GM21717 (cell line): ENCODE results near the gene TMEM191C.
"Not testable (repeated sequence)": the region's sequence is repeated elsewhere in the genome, so short reads cannot be mapped to it uniquely, and the experiment has no call there.

Experiments
- ATAC-seq: cut with Tn5 transposase; IDR thresholded peaks from one replicate; pipeline ENCODE4 v1.9.1; 2021; ENCODE audit warnings: mild to moderate bottlenecking, moderate library complexity; ENCODE audit not compliant: unreplicated experiment

Gene TMEM191C

DNA sequence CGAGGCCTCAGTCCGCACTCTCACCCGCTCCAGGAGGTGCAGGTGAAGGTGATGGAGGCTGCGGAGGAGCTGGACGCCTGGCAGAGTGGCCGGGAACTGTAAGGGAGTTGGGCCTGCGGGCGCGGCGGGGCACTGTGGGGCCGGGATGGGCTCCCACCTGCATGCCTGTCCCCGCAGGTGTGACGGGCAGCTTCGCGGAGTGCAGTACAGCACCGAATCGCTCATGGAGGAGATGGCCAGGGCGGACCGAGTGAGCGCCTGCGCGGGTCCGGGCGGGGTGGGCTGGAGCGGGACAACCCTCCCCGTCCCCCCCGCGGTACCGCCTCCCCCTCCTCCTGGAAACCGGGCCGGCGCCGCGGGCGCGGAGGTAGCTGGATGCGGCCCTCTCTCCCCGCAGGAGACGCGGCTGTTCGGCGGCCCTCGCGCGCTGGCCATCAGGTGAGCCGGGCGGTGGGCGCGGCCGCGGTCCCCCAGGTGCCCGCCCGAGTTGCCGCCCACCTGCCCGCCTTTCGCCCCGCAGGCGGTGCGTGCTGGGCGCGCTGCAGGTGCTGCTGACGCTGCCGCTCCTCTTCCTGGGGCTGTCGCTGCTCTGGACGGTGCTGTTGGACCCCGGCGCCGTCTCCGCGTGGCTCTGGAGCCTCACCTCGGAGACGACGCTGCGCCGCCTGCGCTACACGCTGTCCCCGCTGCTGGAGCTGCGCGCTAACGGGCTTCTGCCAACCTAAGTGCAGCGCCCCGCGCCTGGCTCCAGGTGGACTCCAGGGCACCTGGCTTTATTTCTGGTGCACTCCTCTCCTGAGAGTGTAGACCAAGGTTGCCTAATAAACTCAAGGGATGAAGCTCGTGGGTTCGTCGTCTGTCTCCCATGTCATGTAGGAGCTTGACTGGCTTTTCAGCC lies 2.2 kb downstream of the TMEM191C start:
- not testable (repeated sequence) for ATAC-seq

GRCh38 chr22:21472984-21473383 lies 5.8 kb downstream of the TMEM191C start:
- ATAC-seq, result not testable (repeated sequence)

GRCh38 chr22:21473664-21474063 lies 6.5 kb downstream of the TMEM191C start:
- not testable (repeated sequence) for ATAC-seq

- not testable (repeated sequence) for ATAC-seq
Observed at GRCh38 chr22:21484039-21484438, 16.9 kb downstream of the TMEM191C start.

GRCh38 chr22:21487723-21488122 lies 20.5 kb downstream of the TMEM191C start:
- not testable (repeated sequence) for ATAC-seq

GRCh38 chr22:21489149-21489680 lies 22.0 kb downstream of the TMEM191C start:
- not testable (repeated sequence) for ATAC-seq

DNA sequence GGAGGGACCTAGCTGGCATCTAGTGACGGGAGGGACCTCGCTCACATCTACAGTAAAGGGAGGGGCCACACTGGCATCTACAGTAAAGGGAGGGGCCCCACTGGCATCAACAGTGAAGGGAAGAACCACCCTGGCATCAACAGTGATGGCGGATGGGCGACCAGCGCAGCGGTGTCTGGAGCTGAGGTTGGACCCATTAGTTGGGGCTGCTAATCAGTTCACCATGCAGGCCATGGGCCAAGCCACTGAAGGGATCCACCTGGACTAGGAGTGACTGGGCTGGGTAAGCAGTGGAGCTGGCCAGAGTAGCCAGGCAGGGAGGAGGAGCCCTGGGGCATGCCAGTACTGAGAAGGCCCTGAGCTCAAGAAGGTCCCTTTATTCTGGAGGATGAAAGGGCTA lies 23.4 kb downstream of the TMEM191C start:
- ATAC-seq, result not testable (repeated sequence)

- ATAC-seq, result not testable (repeated sequence)
Observed at GRCh38 chr22:21492271-21492670, 25.1 kb downstream of the TMEM191C start.

- not testable (repeated sequence) for ATAC-seq
Observed at GRCh38 chr22:21493789-21494782, 26.9 kb downstream of the TMEM191C start.

- not testable (repeated sequence) for ATAC-seq
Observed at GRCh38 chr22:21497984-21498383, 30.8 kb downstream of the TMEM191C start.

- ATAC-seq, result not testable (repeated sequence)
Observed at GRCh38 chr22:21498489-21498888, 31.3 kb downstream of the TMEM191C start.

GRCh38 chr22:21499623-21500506 lies 32.7 kb downstream of the TMEM191C start:
- ATAC-seq, result not testable (repeated sequence)

DNA sequence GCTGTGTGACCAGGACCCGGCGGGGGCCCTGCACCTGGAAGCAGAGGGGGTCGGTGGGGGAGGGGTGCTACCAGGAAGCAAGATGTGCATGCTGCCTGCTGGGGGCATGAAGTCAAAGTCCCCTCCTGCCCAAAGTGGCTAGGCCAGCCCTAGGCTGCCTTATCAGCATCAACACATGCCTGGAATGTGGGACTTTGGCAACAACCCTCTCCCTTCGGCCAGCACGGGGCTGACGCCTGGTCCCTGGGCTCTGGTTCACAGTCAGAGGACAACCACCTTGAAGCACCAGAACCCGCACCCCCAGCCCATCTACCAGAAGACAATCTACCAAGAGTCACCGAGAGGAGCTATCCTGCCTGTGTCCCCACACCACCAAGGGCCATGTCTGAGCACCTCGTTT lies 43.2 kb downstream of the TMEM191C start:
- not testable (repeated sequence) for ATAC-seq

DNA sequence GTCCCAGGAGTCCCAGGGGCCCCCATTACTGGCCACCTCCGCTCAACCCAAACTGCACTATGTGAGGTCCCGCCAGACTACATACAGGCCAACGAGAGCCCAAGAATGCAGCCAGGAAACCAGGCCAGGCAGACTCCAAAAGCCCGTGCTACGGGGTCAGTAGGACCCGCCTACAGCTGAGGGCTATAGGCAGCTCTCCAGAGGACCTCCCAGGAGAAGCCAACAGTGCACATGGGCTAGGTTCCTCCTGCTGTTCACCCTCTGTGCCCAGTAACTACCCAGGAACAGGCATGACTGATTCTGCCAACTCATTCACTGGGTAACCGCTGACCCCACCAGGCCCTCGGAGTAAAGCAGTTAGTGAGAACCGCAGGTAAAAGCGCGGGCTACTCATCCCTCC lies 44.8 kb downstream of the TMEM191C start:
- ATAC-seq, result not testable (repeated sequence)

- ATAC-seq, result not testable (repeated sequence)
Observed at GRCh38 chr22:21514117-21514516, 46.9 kb downstream of the TMEM191C start.

DNA sequence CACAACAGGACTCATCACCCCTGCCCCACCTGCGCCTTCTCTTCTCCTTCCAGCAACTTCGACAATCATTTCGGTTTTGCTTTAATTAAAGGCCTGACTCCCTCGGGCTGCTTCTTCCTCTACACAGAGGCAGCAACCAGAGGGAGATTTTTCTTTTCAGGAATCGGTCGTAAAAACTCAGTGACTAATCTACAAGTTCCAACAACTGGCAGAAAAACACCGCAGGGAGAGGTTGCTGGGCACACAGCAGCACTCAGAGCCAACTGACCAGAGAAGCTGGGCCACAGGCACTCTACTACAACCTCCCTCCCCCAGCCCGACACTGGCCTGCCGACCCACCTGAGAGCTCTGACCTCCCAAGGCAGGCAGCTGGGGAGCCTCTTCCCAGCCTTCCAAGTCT lies 48.0 kb downstream of the TMEM191C start:
- not testable (repeated sequence) for ATAC-seq

DNA sequence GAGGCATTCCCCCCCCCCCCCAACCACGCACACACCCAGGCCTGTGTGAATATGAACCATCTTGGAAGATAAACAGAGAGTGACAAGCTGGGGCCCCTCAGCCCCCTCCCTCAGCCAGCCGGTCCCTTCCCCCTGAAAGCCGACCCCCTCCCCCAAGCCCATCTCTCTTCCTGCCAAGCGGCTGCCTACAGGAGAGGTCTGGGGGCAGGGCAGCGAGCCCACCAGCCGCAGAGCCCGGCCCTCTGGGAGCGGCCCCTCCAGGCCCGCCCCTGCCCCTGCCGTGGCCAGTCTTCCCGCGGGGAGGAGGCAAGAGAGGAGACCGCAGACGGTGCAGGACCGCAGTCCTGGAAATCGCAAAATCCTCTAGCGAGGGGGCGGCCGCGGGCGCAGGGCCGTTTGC lies 49.3 kb downstream of the TMEM191C start:
- ATAC-seq, result not testable (repeated sequence)

DNA sequence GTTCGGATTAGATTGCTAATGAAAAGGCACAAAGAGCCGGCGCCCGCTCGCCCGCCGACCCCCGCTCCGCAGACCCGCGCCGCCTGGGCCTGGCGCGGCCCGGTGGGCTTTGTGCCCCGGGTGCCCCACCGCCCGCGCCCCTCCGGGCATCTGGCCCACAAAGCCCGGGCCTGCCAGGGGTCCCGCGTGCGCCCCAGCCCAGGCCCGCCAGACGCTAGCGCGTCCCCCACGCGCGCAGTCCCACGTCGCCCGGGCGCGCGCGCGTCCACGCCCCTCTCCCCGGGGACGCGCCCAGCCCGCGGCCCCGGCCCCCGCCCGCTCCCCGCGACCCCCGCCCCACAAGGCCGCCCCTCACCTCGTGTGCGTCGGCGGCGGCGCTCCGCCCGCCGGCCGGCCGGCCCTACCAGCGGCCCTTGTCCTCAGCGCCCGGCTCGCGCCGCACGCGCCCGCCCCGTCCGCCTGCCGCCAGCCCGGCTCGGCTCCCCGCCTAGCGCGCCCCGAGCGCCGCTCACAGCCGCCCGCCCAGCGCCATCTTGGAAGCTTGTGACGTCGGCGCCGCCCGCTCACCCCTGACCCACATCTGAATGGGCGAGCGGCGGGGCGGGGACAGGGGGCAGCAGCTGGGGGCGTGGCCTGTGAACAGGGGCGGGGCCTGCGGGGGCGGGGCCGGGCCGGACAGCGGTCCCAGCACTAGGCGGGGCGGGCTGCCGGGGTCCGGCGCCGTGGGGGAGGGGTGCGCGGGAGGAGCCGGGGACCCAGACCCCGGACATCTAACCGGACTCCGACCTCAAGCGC lies 50.0 kb downstream of the TMEM191C start:
- peak; percentile 77 for ATAC-seq
